Calu3 (cell line): ENCODE data around the gene NUDT8. TPM values are rescaled to one million over a fixed set of nuclear protein-coding genes. Genes with fewer than 3 reads are reported as not detected.

Experiments
- BruUV-seq: library from RNA; stranded (reverse); fragments of 400-500 nt; replicated peaks from 2 replicates; lab custom pipeline; 2021; lab: Mats Ljungman, UMichigan
- CTCF ChIA-PET: fragments of 300-600 bp; sonication (Branson Sonifier 250); formaldehyde crosslinking; loops from one replicate; lab custom pipeline; 2022; ENCODE audit warnings: antibody characterized with exemption; lab: Charles Lee
- DNase-seq: peaks from one replicate; pipeline ENCODE4 v3.0.0; 2022
- H3K27ac Mint-ChIP-seq: one replicate; pipeline ENCODE4 v1.8.0; 2022; ENCODE audit warnings: mixed read lengths; ENCODE audit not compliant: unreplicated experiment
- H3K27me3 Mint-ChIP-seq: one replicate; pipeline ENCODE4 v1.8.0; 2022; ENCODE audit warnings: mixed read lengths; ENCODE audit not compliant: unreplicated experiment
- H3K36me3 Mint-ChIP-seq: one replicate; pipeline ENCODE4 v1.8.0; 2022; ENCODE audit warnings: mild to moderate bottlenecking, moderate library complexity, mixed read lengths; ENCODE audit not compliant: insufficient read depth, unreplicated experiment
- H3K4me1 Mint-ChIP-seq: one replicate; pipeline ENCODE4 v1.8.0; 2022; ENCODE audit warnings: mild to moderate bottlenecking, low read depth, mixed read lengths; ENCODE audit not compliant: unreplicated experiment
- H3K4me3 Mint-ChIP-seq: one replicate; pipeline ENCODE4 v1.8.0; 2022; ENCODE audit warnings: mild to moderate bottlenecking, low read depth, moderate library complexity, mixed read lengths; ENCODE audit not compliant: unreplicated experiment
- H3K9me3 Mint-ChIP-seq: one replicate; pipeline ENCODE4 v1.8.0; 2022; ENCODE audit warnings: low read depth, mixed read lengths; ENCODE audit not compliant: unreplicated experiment
- intact Hi-C: fragments of 100-400 bp; cut with micrococcal nuclease; formaldehyde crosslinking; loops from one replicate; pipeline ENCODE4 v1.10.0; 2022; ENCODE audit not compliant: unreplicated experiment
- total RNA-seq: library from RNA; stranded (reverse); gene quantifications from 2 replicates; pipeline ENCODE4 v1.2.3, GENCODE V29; 2022
- TF ChIP-seq, protein P1 (sequence below): fragments of 200-600 bp; IDR thresholded peaks from one replicate; pipeline ENCODE4 v1.8.0; 2022; ENCODE audit warnings: antibody characterized with exemption; ENCODE audit not compliant: unreplicated experiment

Gene NUDT8
- total RNA-seq, 1 experiment from 2014 or later, result 9.7 TPM

DNA sequence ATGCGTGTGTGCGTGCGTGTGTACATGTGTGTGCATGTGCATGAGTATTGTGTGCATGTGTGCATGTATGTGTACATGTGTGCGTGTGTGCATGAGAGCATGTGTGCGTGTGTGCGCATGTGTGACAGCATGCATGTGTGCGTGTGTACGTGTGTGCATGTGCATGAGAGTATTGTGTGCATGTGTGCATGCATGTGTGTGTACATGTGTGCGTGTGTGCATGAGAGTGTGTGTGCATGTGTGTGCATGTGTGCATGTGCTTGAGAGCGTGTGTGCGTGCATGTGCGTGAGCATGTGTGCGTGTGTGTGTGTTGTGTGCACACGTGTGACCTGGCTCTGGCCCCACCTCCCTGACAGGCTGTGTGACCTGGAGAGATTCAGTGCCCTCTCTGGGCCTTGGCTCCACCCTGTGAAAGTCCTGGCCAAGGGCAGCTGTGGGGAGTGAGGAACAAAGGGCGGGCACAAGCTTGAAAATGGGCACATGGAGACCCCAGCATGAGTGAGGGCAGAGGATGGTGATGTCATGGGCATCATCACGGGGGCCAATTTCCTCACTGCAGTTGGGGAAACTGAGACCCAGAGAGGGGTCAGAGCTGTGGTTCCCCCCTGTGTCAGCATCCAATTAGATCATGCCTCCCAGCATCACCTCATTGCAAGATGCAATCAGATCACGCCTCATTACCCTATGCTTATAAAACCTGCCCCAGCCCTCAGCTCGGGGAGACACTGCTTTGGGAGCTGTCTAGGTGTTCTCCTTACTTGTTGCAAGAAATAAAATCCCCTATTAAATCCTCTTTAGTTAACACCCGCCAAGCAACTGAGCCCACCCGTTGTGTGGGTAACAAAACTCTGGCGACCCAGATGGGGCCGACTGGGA is 20.1 kb upstream of the NUDT8 start:
- Mint-ChIP-seq H3K27ac (peak overlapping the region; percentile 50), H3K36me3 (peaks cover 11% of the 10 kb centered on the region), H3K27me3 (no peaks in the 10 kb centered on the region), H3K9me3 (no peaks in the 10 kb centered on the region), H3K4me1 (peaks cover 9% of the 10 kb centered on the region), H3K4me3 (peak overlapping the region; percentile 77)
- DNase-seq, result no peak
- no TSS peak for BruUV-seq
- CTCF ChIA-PET, result interaction anchor here (1.3 kb wide), 1 partner anchor 17 kb away, joined by 5 read pairs; no protein-coding TSS in a partner anchor
- intact Hi-C loops, result loop anchor here (10.0 kb wide), 1 partner anchor 75 kb away; no protein-coding TSS in a partner anchor
- TF ChIP-seq, protein P1, sequence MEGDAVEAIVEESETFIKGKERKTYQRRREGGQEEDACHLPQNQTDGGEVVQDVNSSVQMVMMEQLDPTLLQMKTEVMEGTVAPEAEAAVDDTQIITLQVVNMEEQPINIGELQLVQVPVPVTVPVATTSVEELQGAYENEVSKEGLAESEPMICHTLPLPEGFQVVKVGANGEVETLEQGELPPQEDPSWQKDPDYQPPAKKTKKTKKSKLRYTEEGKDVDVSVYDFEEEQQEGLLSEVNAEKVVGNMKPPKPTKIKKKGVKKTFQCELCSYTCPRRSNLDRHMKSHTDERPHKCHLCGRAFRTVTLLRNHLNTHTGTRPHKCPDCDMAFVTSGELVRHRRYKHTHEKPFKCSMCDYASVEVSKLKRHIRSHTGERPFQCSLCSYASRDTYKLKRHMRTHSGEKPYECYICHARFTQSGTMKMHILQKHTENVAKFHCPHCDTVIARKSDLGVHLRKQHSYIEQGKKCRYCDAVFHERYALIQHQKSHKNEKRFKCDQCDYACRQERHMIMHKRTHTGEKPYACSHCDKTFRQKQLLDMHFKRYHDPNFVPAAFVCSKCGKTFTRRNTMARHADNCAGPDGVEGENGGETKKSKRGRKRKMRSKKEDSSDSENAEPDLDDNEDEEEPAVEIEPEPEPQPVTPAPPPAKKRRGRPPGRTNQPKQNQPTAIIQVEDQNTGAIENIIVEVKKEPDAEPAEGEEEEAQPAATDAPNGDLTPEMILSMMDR, result no peak

DNA sequence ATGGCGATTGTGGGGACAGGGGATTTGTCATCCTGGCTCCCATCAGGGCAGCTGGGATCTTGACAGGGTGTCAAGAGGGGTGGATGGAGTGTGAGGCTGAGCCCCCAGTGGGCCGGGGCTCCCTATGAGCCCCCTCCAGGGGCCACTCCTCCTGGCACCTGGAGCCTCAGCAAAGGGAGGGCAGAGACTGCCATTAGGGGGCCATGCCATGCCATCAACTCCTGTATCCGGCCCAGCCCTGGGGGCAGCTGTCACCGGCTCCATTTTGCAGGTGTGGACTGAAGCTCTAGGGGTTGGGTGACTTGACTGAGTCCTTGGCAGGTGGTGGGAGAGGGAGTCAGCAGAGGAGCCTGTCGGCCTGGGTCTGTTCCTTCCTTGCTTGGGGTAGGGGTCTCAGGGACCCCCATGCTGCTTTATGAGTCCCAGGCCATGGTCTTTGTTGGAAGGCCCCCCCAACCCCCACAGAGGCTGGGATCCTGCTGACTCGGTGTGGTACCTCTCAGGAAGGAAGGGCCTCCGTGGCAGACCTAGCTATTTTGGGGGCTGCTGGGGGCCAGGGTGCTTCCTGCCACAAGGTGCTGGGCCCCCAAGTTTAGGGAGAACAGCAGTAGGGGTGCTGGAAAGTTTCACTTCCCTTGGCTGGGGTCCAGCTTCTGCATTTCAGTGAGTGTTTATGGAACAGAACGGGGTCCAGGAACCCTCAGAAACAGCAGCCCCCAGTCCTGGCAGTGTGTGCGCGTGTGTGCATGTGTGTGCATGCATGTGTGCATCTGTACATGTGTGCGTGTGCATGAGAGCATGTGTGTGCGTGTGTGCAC is 19.3 kb upstream of the NUDT8 start:
- TF ChIP-seq, protein P1, result no peak
- BruUV-seq, result no TSS peak
- peaks cover 9% of the 10 kb centered on the region for H3K4me1 Mint-ChIP-seq
- H3K27ac Mint-ChIP-seq, result no peak overlapping the region
- no peak for DNase-seq
- H3K27me3 Mint-ChIP-seq, result no peaks in the 10 kb centered on the region
- no peaks in the 10 kb centered on the region for H3K9me3 Mint-ChIP-seq
- no peak overlapping the region for H3K4me3 Mint-ChIP-seq
- CTCF ChIA-PET, result no interaction called here
- intact Hi-C loops, result no loop called here
- peaks cover 11% of the 10 kb centered on the region for H3K36me3 Mint-ChIP-seq

DNA sequence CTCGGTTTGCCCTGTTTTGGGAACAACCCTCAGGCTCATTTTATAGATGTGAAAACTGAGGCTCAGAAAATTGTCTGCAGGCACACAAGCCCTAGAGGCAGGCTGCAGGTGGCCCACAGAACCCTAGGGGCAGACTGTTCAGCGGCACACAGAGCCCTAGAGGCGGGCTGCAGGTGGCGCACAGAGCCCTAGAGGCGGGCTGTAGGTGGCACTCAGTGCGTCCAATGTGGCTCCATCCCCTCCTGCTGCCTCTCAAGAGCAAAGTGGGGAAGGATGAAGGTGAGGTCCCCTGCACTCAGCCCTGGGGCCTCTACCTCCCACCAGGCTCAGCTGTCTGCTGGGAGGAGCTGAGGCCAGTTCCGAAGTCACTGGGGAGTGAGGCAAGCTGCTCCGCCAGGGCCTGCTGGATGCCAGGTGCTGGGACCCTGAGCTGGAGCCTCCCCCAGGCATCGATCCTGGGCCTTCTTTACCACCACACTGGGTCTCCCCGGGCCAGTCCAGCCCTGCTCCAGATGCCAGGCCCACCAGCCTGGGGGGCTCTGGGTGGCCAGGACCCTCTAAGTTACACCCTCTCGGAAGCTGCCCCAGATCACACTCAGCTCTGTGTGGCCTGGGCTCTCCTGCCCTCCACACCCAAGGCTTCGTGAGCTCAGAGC is 18.5 kb upstream of the NUDT8 start:
- Mint-ChIP-seq H3K36me3 (peaks cover 11% of the 10 kb centered on the region), H3K4me1 (peaks cover 9% of the 10 kb centered on the region), H3K27me3 (no peaks in the 10 kb centered on the region), H3K9me3 (no peaks in the 10 kb centered on the region), H3K27ac (no peak overlapping the region), H3K4me3 (no peak overlapping the region)
- DNase-seq, result no peak
- CTCF ChIA-PET, result no interaction called here
- intact Hi-C loops, result no loop called here
- TF ChIP-seq, protein P1, result no peak
- no TSS peak for BruUV-seq

DNA sequence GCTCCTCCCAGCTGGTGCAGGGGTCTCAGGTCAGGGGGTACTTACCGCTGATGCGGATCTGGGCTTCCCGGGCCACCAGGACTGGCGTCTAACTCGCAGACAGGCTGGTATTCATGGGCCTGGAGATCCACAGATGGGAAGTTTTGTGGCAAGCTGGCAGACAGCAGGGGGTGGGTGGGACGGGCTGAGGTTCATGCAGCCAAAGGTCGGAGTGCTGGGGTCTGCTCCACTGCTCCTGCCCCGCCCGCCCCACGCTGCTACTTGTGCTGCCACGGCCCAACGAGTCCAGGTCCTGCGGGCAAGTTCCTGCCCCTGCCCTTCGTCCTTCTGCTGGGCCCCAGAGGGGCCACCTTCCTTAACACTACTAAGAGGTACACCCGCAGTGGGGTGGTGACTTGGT is 17.7 kb upstream of the NUDT8 start:
- DNase-seq, result no peak
- TF ChIP-seq, protein P1, result no peak
- Mint-ChIP-seq H3K4me1 (peaks cover 4% of the 10 kb centered on the region), H3K27ac (no peak overlapping the region), H3K27me3 (no peaks in the 10 kb centered on the region), H3K36me3 (peaks cover 11% of the 10 kb centered on the region), H3K4me3 (no peak overlapping the region), H3K9me3 (no peaks in the 10 kb centered on the region)
- BruUV-seq, result no TSS peak
- CTCF ChIA-PET, result interaction anchor here (0.9 kb wide), 1 partner anchor 16 kb away, joined by 3 read pairs; no protein-coding TSS in a partner anchor
- intact Hi-C loops, result no loop called here
